SH-SY5Y (cell line): ENCODE results near the gene NSD1.

Experiments
- GATA2 ChIP-seq: IDR thresholded peaks from 2 replicates; pipeline ENCODE4 v1.6.1; 2011; ENCODE audit warnings: mild to moderate bottlenecking, low read depth, low read length
- GATA3 ChIP-seq: IDR thresholded peaks from 2 replicates; pipeline ENCODE4 v1.6.1; 2011; ENCODE audit warnings: low read depth, mild to moderate bottlenecking, low read length, moderate library complexity

DNA sequence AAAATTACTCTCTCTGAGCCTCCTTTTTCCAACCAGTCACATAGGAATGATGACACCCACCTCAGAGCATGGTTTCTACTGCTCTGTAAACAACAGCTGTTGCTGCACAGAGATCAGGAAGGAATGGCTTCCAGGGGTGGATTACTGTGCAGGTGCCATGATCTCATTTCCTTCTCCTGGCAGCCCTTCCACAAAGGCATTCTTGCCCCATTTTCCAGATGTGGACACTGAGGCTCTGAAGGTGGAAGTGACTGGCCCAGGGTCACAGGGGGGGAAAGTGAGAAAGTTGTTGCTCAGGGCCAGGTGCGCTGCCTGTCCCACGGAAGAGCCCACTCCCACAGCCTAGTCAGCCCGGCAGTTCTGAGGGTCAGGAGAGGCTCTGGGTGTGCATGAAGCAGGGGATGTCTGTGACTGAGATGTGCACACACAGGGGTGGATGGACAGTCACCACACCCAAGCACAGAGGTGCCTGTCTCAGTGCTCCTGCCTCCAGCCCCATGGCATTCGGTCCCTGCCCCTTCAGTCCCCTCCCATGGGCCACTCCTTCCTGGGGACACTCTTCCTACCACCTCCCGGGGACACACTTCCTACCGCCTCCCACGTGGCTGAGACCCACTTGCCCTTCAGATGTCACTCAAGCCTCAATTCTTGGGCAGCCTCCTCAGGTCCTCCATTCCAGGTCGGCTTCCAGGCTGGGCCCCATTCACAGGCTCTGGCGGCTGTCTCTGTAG lies 29.9 kb upstream of the NSD1 start:
- TF ChIP-seq GATA2, result no peak
- no peak for TF ChIP-seq GATA3
